ENCODE measurements around the gene CHN1.

GRCh38 chr2:175037941-175038340 lies 32.8 kb upstream of the CHN1 start:
- TF ChIP-seq, protein P1, sequence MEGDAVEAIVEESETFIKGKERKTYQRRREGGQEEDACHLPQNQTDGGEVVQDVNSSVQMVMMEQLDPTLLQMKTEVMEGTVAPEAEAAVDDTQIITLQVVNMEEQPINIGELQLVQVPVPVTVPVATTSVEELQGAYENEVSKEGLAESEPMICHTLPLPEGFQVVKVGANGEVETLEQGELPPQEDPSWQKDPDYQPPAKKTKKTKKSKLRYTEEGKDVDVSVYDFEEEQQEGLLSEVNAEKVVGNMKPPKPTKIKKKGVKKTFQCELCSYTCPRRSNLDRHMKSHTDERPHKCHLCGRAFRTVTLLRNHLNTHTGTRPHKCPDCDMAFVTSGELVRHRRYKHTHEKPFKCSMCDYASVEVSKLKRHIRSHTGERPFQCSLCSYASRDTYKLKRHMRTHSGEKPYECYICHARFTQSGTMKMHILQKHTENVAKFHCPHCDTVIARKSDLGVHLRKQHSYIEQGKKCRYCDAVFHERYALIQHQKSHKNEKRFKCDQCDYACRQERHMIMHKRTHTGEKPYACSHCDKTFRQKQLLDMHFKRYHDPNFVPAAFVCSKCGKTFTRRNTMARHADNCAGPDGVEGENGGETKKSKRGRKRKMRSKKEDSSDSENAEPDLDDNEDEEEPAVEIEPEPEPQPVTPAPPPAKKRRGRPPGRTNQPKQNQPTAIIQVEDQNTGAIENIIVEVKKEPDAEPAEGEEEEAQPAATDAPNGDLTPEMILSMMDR (IDR thresholded peaks at IDR 0.05), result no peak
- TF ChIP-seq POLR2A (IDR thresholded peaks at IDR 0.05), result no peak
